ENCODE results near the gene ABCF3. TPM values are rescaled to one million over a fixed set of nuclear protein-coding genes. Genes with fewer than 3 reads are reported as not detected.

The ABCF3 gene
- total and polyA plus RNA-seq, 4 donors, result 28.1 to 59.2 (median 33.7) TPM

GRCh38 chr3:184186902-184187207 lies 856 bp downstream of the ABCF3 start:
- Histone ChIP-seq H3K4me1 (ENCODE audit: control insufficient read depth in 4 of 4, insufficient read depth in 4 of 4, low read length in 3 of 4) (peaks cover 2 to 25% (median 21%) of the 10 kb centered on the region in 4 donors), H3K9ac (ENCODE audit: low read depth in 1 of 2, low read length in 2 of 2) (peak overlapping the region; percentile 36 to 95), H3K36me3 (ENCODE audit: control insufficient read depth in 4 of 4, insufficient read depth in 3 of 4, low read depth in 1 of 4, low read length in 3 of 4) (peaks cover 25 to 62% (median 58%) of the 10 kb centered on the region in 4 donors), H3K27me3 (ENCODE audit: control insufficient read depth in 4 of 4, insufficient read depth in 4 of 4, low read length in 3 of 4) (no peaks in the 10 kb centered on the region), H3K9me3 (ENCODE audit: control insufficient read depth in 4 of 4, low read length in 3 of 4) (no peaks in the 10 kb centered on the region), H3K27ac (ENCODE audit: low read depth in 1 of 2, low read length in 2 of 2) (peak overlapping the region in 1 of 2 donors; percentile 80), H3K4me3 (ENCODE audit: low read depth in 1 of 3, low read length in 3 of 3) (peak overlapping the region; percentile 62 to 99 (median 72))
- WGBS, result 10% methylated on average over 3 of the region's 3 CpGs
- no peak for TF ChIP-seq REST (IDR thresholded peaks at IDR 0.05)
- TF ChIP-seq CTCF (IDR thresholded peaks at IDR 0.05; ENCODE audit: low read depth, low read length, missing input control), result no peak
- no peak for TF ChIP-seq HNF4A (conservative IDR thresholded peaks at IDR 0.05)
- no peak for TF ChIP-seq SP1 (IDR thresholded peaks at IDR 0.05)
- no peak for TF ChIP-seq NR2F2 (IDR thresholded peaks at IDR 0.05)
- no peak for TF ChIP-seq TAF1 (conservative IDR thresholded peaks at IDR 0.05)
- TF ChIP-seq MAX (IDR thresholded peaks at IDR 0.05), result no peak
- TF ChIP-seq ZBTB33 (IDR thresholded peaks at IDR 0.05), result no peak
- no peak for TF ChIP-seq RXRA (IDR thresholded peaks at IDR 0.05)
- no peak for TF ChIP-seq RAD21 (IDR thresholded peaks at IDR 0.05)
- TF ChIP-seq ATF3 (IDR thresholded peaks at IDR 0.05), result no peak
- no peak for TF ChIP-seq GABPA (IDR thresholded peaks at IDR 0.05 in 1 of 2, conservative IDR thresholded peaks at IDR 0.05 in 1 of 2)
- TF ChIP-seq FOXA2 (IDR thresholded peaks at IDR 0.05), result no peak
- no peak for TF ChIP-seq JUND (IDR thresholded peaks at IDR 0.05)
- DNase-seq (ENCODE audit: low spot score), result no peak

- H3K27me3 ChIP-seq (ENCODE audit: control insufficient read depth in 4 of 4, insufficient read depth in 4 of 4, low read length in 3 of 4), result no peaks in the 10 kb centered on the region
- H3K9me3 ChIP-seq (ENCODE audit: control insufficient read depth in 4 of 4, low read length in 3 of 4), result no peaks in the 10 kb centered on the region
- 92% methylated on average over 17 of the region's 17 CpGs for WGBS
- H3K27ac ChIP-seq (ENCODE audit: low read depth in 1 of 2, low read length in 2 of 2), result no peak overlapping the region
- H3K36me3 ChIP-seq (ENCODE audit: control insufficient read depth in 4 of 4, insufficient read depth in 3 of 4, low read depth in 1 of 4, low read length in 3 of 4), result peaks cover 28 to 62% (median 57%) of the 10 kb centered on the region in 4 donors
- DNase-seq (ENCODE audit: low spot score), result no peak
- H3K4me1 ChIP-seq (ENCODE audit: control insufficient read depth in 4 of 4, insufficient read depth in 4 of 4, low read length in 3 of 4), result peaks cover 2 to 25% (median 21%) of the 10 kb centered on the region in 4 donors
- H3K4me3 ChIP-seq (ENCODE audit: low read depth in 1 of 3, low read length in 3 of 3), result no peak overlapping the region
- no peak overlapping the region for H3K9ac ChIP-seq (ENCODE audit: low read depth in 1 of 2, low read length in 2 of 2)
- TF ChIP-seq RXRA (IDR thresholded peaks at IDR 0.05) (no peak), JUND (IDR thresholded peaks at IDR 0.05) (no peak), EGR1 (IDR thresholded peaks at IDR 0.05; ENCODE audit: low read depth in 2 of 2) (no peak), HNF4A (conservative IDR thresholded peaks at IDR 0.05) (no peak), MAX (IDR thresholded peaks at IDR 0.05) (no peak), TAF1 (conservative IDR thresholded peaks at IDR 0.05) (no peak), SP1 (IDR thresholded peaks at IDR 0.05) (no peak), REST (IDR thresholded peaks at IDR 0.05) (no peak), GABPA (IDR thresholded peaks at IDR 0.05 in 1 of 2, conservative IDR thresholded peaks at IDR 0.05 in 1 of 2) (no peak), CTCF (IDR thresholded peaks at IDR 0.05; ENCODE audit: low read depth, low read length, missing input control) (no peak), ATF3 (IDR thresholded peaks at IDR 0.05) (no peak), HNF4G (IDR thresholded peaks at IDR 0.05) (no peak), NR2F2 (IDR thresholded peaks at IDR 0.05) (no peak), FOXA2 (IDR thresholded peaks at IDR 0.05) (no peak)
Measured at GRCh38 chr3:184188080-184188479, 2.1 kb downstream of the ABCF3 start.
